ENCODE measurements around the gene LONRF3. TPM values are rescaled to one million over a fixed set of nuclear protein-coding genes. Genes with fewer than 3 reads are reported as not detected.

The LONRF3 gene
- total and polyA plus RNA-seq, 2 of the 13 experiments (the other 11 are each of a cell fraction or from before 2014, with no cell fraction given): 4.8 to 11.6 TPM

- ChIA-PET CTCF (ENCODE audit: low intra/inter-chr PET ratio, low total read pairs) (no interaction called here), POLR2A (no interaction called here)
- Histone ChIP-seq H3K27ac (ENCODE audit: extremely low read length, insufficient read depth, low read length) (no peak overlapping the region), H3K27me3 (ENCODE audit: control insufficient read depth in 1 of 2, insufficient read depth in 2 of 2, low read length in 2 of 2) (no peaks in the 10 kb centered on the region), H4K20me1 (ENCODE audit: insufficient read depth, low read length) (peaks cover 6% of the 10 kb centered on the region), H3K4me3 (replicated peaks in 1 of 3; ENCODE audit: insufficient read depth in 1 of 3, low read depth in 2 of 3, low read length in 3 of 3) (no peak overlapping the region), H3K36me3 (replicated peaks in 1 of 2; ENCODE audit: control insufficient read depth in 1 of 2, insufficient read depth in 2 of 2, low read length in 2 of 2) (peaks cover 3 to 21% of the 10 kb centered on the region in 2 experiments; a peak in 4 of 5 replicates), H3K4me1 (ENCODE audit: insufficient read depth, low read length) (peaks cover 9% of the 10 kb centered on the region; the same call in 1 of the 2 replicates), H3K9ac (ENCODE audit: insufficient read depth, low read depth, low read length) (no peak overlapping the region), H3K4me2 (ENCODE audit: low read depth, low read length) (no peak overlapping the region), H3K79me2 (ENCODE audit: insufficient read depth, low read length) (peaks cover 4% of the 10 kb centered on the region), H3K9me3 (ENCODE audit: low read length) (no peaks in the 10 kb centered on the region), H2AFZ (ENCODE audit: low read length) (no peak overlapping the region)
- FAIRE-seq (no peak), DNase-seq (ENCODE audit: low spot score) (no peak), ATAC-seq (no peak)
- intact Hi-C loops (cut with micrococcal nuclease; ENCODE audit: unreplicated experiment): no loop called here
- in situ Hi-C loops (cut with HindIII; ENCODE audit: extremely low pct_ligation_motif_present, low pct_unique_long_range_greater_than_20kb): loop anchor here (25.0 kb wide), 1 partner anchor 118 kb away; no protein-coding TSS in a partner anchor
- BruUV-seq (replicated peaks): no TSS peak
- WGBS (ENCODE audit: low lambda C conversion rate): 100% methylated on average over 1 of the region's 1 CpG
- TF ChIP-seq SKI (IDR thresholded peaks at IDR 0.05; ENCODE audit: partially characterized antibody): no peak
- TF ChIP-seq BCL3 (CRISPR knock-in tag; IDR thresholded peaks at IDR 0.05): no peak
- no peak for TF ChIP-seq PITX1 (CRISPR knock-in tag; IDR thresholded peaks at IDR 0.05)
- TF ChIP-seq CEBPZ (IDR thresholded peaks at IDR 0.05; ENCODE audit: low read length): no peak
- TF ChIP-seq CAMTA2 (CRISPR knock-in tag; IDR thresholded peaks at IDR 0.05; ENCODE audit: borderline replicate concordance): no peak
- no peak for TF ChIP-seq ZNF737 (CRISPR knock-in tag; IDR thresholded peaks at IDR 0.05; ENCODE audit: borderline replicate concordance)
- TF ChIP-seq ATF3 (CRISPR knock-in tag; IDR thresholded peaks at IDR 0.05): no peak
- no peak for TF ChIP-seq ZNF563 (CRISPR knock-in tag; IDR thresholded peaks at IDR 0.05)
- TF ChIP-seq WIZ (CRISPR knock-in tag; IDR thresholded peaks at IDR 0.05): no peak
- TF ChIP-seq ZNF260 (CRISPR knock-in tag; IDR thresholded peaks at IDR 0.05; ENCODE audit: borderline replicate concordance, low read depth): no peak
- no peak for TF ChIP-seq SMARCC2 (IDR thresholded peaks at IDR 0.05)
- TF ChIP-seq HMGXB3 (CRISPR knock-in tag; IDR thresholded peaks at IDR 0.05; ENCODE audit: borderline replicate concordance): no peak
- TF ChIP-seq YY1 (IDR thresholded peaks at IDR 0.05; ENCODE audit: insufficient read depth, insufficient replicate concordance, low read depth, low read length): no peak
Measured at GRCh38 chrX:118980761-118981160, 6.3 kb downstream of the LONRF3 start.

All from HepG2 (cell line).